CD14-positive monocyte (primary cell): ENCODE measurements around the gene TOR1AIP2. TPM values are rescaled to one million over a fixed set of nuclear protein-coding genes. Genes with fewer than 3 reads are reported as not detected.

Source experiments
- DNase-seq, 3 donors: peaks; one replicate each; pipeline ENCODE4 v3.0.0-alpha.2; 2011 to 2022
- H2AFZ ChIP-seq: 2 replicates; pipeline ENCODE4 v1.6.0; 2012; ENCODE audit warnings: mild to moderate bottlenecking, low read depth, low read length, inconsistent platforms; ENCODE audit not compliant: insufficient read depth, poor library complexity, severe bottlenecking
- H3K27ac ChIP-seq, 2 donors: 1 replicate in 1 of 2; 2 replicates in 1 of 2; pipeline ENCODE4 v1.5.1; 2012 to 2013; ENCODE audit warnings: low read length in 2 of 2, control low read depth in 1 of 2, inconsistent platforms in 1 of 2, low read depth in 1 of 2, mild to moderate bottlenecking in 1 of 2
- H3K27me3 ChIP-seq, 2 donors: one replicate each; pipeline versions ENCODE4 v1.6.0 to v1.6.1; 2011 to 2013; ENCODE audit warnings: low read length in 2 of 2; ENCODE audit not compliant: control insufficient read depth in 2 of 2, insufficient read depth in 2 of 2
- H3K36me3 ChIP-seq, 2 donors: replicated peaks in 1 of 2; 1 replicate in 1 of 2; 2 replicates in 1 of 2; pipeline versions ENCODE4 v1.5.1 to v1.6.1; 2012 to 2013; ENCODE audit warnings: low read length in 2 of 2, control low read depth in 1 of 2, inconsistent platforms in 1 of 2, mild to moderate bottlenecking in 1 of 2; ENCODE audit not compliant: insufficient read depth in 2 of 2, control insufficient read depth in 1 of 2
- H3K4me1 ChIP-seq, 2 donors: 1 replicate in 1 of 2; 2 replicates in 1 of 2; pipeline versions ENCODE4 v1.5.1 to v1.6.1; 2012 to 2013; ENCODE audit warnings: low read length in 2 of 2, control low read depth in 1 of 2, inconsistent platforms in 1 of 2, mild to moderate bottlenecking in 1 of 2, moderate library complexity in 1 of 2; ENCODE audit not compliant: insufficient read depth in 2 of 2, control insufficient read depth in 1 of 2
- H3K4me2 ChIP-seq: replicated peaks from 2 replicates; pipeline ENCODE3; 2012; ENCODE audit warnings: low read length, moderate library complexity, mild to moderate bottlenecking; ENCODE audit not compliant: poor library complexity, severe bottlenecking; ENCODE audit errors: extremely low read depth
- H3K4me3 ChIP-seq, 3 experiments: fragments of 200-600 bp in 1 of 3; sonication (generic) in 1 of 3; replicated peaks in 1 of 3; 1 replicate in 2 of 3; 2 replicates in 1 of 3; pipeline ENCODE4 v1.5.1; 2011 to 2013; ENCODE audit warnings: low read length in 3 of 3, mild to moderate bottlenecking in 3 of 3, control low read depth in 2 of 3, low read depth in 2 of 3, inconsistent platforms in 1 of 3, moderate library complexity in 1 of 3
- H3K79me2 ChIP-seq: 2 replicates; pipeline ENCODE4 v1.6.0; 2012; ENCODE audit warnings: mild to moderate bottlenecking, control low read depth, inconsistent platforms, low read length, moderate library complexity; ENCODE audit not compliant: insufficient read depth
- H3K9ac ChIP-seq: 2 replicates; pipeline ENCODE4 v1.6.0; 2017; ENCODE audit warnings: low read length, mild to moderate bottlenecking; ENCODE audit not compliant: insufficient read depth, poor library complexity, severe bottlenecking
- H3K9me3 ChIP-seq, 2 donors: replicated peaks in 1 of 2; 1 replicate in 1 of 2; 2 replicates in 1 of 2; pipeline versions ENCODE4 v1.5.1 to v1.6.1; 2012 to 2013; ENCODE audit warnings: low read length in 2 of 2, control low read depth in 1 of 2; ENCODE audit not compliant: control insufficient read depth in 1 of 2, insufficient read depth in 1 of 2
- H4K20me1 ChIP-seq: 2 replicates; pipeline ENCODE4 v1.6.0; 2012; ENCODE audit warnings: mild to moderate bottlenecking, low read length, control low read depth, moderate library complexity; ENCODE audit not compliant: insufficient read depth
- H3K27ac Mint-ChIP-seq, 7 donors: one replicate each; pipeline ENCODE4 v1.8.0; 2020; ENCODE audit warnings: mild to moderate bottlenecking in 7 of 7, mixed read lengths in 7 of 7, moderate library complexity in 6 of 7, inconsistent platforms in 2 of 7
- H3K27me3 Mint-ChIP-seq, 3 donors: one replicate each; pipeline ENCODE4 v1.8.0; 2021 to 2022; ENCODE audit warnings: low read depth in 3 of 3, mild to moderate bottlenecking in 3 of 3, mixed read lengths in 3 of 3, moderate library complexity in 3 of 3, inconsistent platforms in 1 of 3
- H3K36me3 Mint-ChIP-seq, 2 donors: one replicate each; pipeline ENCODE4 v1.8.0; 2020; ENCODE audit warnings: mixed read lengths in 2 of 2, inconsistent platforms in 1 of 2, mild to moderate bottlenecking in 1 of 2
- H3K4me1 Mint-ChIP-seq: one replicate; pipeline ENCODE4 v1.8.0; 2020; ENCODE audit warnings: mild to moderate bottlenecking, mixed read lengths
- H3K4me3 Mint-ChIP-seq, 2 donors: one replicate each; pipeline ENCODE4 v1.8.0; 2020; ENCODE audit warnings: mild to moderate bottlenecking in 2 of 2, mixed read lengths in 2 of 2, moderate library complexity in 1 of 2
- H3K9me3 Mint-ChIP-seq, 7 donors: one replicate each; pipeline ENCODE4 v1.8.0; 2020 to 2022; ENCODE audit warnings: mixed read lengths in 7 of 7, mild to moderate bottlenecking in 6 of 7, moderate library complexity in 6 of 7, inconsistent platforms in 2 of 7
- WGBS: methylation state at CpG from one replicate; pipeline ENCODE4 v1.1.5; 2013; ENCODE audit warnings: missing lambda C conversion rate; ENCODE audit not compliant: insufficient coverage; 5-methylcytosine and 5-hydroxymethylcytosine counted together
- intact Hi-C, 2 donors: fragments of 100-400 bp; cut with micrococcal nuclease; formaldehyde crosslinking; loops; one replicate each; pipeline versions ENCODE4 v1.15.0 to v1.15.1; 2023
- polyA plus RNA-seq, 3 donors: library from polyadenylated mRNA; depleted of rRNA in 1 of 3; unstranded in 2 of 3; stranded (reverse) in 1 of 3; fragments of 300-500 nt in 2 of 3; fragments of >200 nt in 1 of 3; fragmentation: Illumina TruSeq in 2 of 3; gene quantifications; 1 replicate in 2 of 3; 2 replicates in 1 of 3; pipeline ENCODE4 v1.2.3, GENCODE V29; 2012 to 2021
- TF ChIP-seq, protein P1 (sequence below): fragments of 200-600 bp; IDR thresholded peaks from one replicate; pipeline ENCODE4 v1.8.0; 2022; ENCODE audit warnings: antibody characterized with exemption, mild to moderate bottlenecking

Gene TOR1AIP2
- polyA plus RNA-seq, 3 donors: 9.9 to 21.5 (median 20.5) TPM

DNA sequence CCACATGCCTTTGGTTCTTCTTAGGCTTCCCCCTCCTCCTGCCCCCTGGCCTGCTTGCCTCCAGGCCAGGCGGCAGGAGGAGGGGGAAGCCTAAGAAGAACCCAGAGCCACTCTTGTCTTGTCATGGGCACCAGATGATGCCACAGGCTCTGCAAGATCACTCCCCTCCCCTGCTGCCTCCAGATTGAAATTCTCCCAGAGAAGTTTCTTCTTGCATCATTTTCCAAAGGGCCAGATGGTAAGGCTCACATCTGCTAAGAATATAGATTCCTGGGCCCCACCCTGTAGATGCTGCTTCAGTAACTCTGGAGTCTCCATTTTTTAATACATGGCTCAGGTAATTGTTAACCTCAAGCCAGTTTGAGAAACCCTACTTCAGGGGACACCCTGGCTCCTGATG, 73.7 kb downstream of the TOR1AIP2 start:
- no peak overlapping the region for H2AFZ ChIP-seq
- H3K27ac Mint-ChIP-seq: no peak overlapping the region
- H3K4me3 Mint-ChIP-seq: no peak overlapping the region
- no peak for DNase-seq
- H3K4me3 ChIP-seq: no peak overlapping the region
- H3K9ac ChIP-seq: no peak overlapping the region
- H3K4me1 ChIP-seq: no peaks in the 10 kb centered on the region
- H3K36me3 Mint-ChIP-seq: no peaks in the 10 kb centered on the region
- H3K4me2 ChIP-seq: no peak overlapping the region
- H3K9me3 ChIP-seq: no peaks in the 10 kb centered on the region
- no peaks in the 10 kb centered on the region for H4K20me1 ChIP-seq
- H3K27ac ChIP-seq: no peak overlapping the region
- H3K4me1 Mint-ChIP-seq: no peaks in the 10 kb centered on the region
- no peaks in the 10 kb centered on the region for H3K27me3 ChIP-seq
- no peaks in the 10 kb centered on the region for H3K79me2 ChIP-seq
- H3K36me3 ChIP-seq: no peaks in the 10 kb centered on the region
- TF ChIP-seq, protein P1, sequence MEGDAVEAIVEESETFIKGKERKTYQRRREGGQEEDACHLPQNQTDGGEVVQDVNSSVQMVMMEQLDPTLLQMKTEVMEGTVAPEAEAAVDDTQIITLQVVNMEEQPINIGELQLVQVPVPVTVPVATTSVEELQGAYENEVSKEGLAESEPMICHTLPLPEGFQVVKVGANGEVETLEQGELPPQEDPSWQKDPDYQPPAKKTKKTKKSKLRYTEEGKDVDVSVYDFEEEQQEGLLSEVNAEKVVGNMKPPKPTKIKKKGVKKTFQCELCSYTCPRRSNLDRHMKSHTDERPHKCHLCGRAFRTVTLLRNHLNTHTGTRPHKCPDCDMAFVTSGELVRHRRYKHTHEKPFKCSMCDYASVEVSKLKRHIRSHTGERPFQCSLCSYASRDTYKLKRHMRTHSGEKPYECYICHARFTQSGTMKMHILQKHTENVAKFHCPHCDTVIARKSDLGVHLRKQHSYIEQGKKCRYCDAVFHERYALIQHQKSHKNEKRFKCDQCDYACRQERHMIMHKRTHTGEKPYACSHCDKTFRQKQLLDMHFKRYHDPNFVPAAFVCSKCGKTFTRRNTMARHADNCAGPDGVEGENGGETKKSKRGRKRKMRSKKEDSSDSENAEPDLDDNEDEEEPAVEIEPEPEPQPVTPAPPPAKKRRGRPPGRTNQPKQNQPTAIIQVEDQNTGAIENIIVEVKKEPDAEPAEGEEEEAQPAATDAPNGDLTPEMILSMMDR: no peak
- 100% methylated on average over 1 of the region's 1 CpG for WGBS
- intact Hi-C loops: no loop called here
- peaks cover 1 to 3% (median 2%) of the 10 kb centered on the region in 3 donors for H3K27me3 Mint-ChIP-seq
- no peaks in the 10 kb centered on the region for H3K9me3 Mint-ChIP-seq

DNA sequence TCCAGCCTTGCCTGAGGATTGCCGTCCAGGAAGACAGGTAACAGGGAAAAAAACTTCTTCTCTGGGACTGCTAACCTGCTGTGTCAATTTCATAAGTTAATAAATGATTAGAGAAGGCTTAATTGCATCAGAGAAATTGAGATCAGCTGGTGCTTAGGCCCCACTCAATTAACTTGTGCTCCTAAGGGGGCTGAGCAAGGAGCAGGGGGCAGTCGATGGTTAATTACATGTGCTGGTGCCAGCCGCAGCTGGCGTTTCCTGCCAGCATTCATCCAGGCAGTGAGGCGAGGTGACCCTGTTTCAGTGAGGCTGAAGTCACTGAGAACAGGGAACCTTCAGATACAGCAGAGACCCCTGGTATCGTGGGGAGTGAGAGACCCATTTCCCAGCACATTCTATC, 74.5 kb downstream of the TOR1AIP2 start:
- H3K27ac ChIP-seq: no peak overlapping the region
- Mint-ChIP-seq H3K27me3 (peaks cover 1 to 3% (median 2%) of the 10 kb centered on the region in 3 donors), H3K27ac (no peak overlapping the region), H3K4me3 (no peak overlapping the region), H3K36me3 (no peaks in the 10 kb centered on the region), H3K4me1 (no peaks in the 10 kb centered on the region), H3K9me3 (no peaks in the 10 kb centered on the region)
- intact Hi-C loops: no loop called here
- WGBS: 66% methylated on average over 3 of the region's 6 CpGs
- H3K4me1 ChIP-seq: no peaks in the 10 kb centered on the region
- TF ChIP-seq, protein P1: no peak
- no peaks in the 10 kb centered on the region for H3K27me3 ChIP-seq
- H3K4me3 ChIP-seq: no peak overlapping the region
- no peaks in the 10 kb centered on the region for H3K79me2 ChIP-seq
- H3K36me3 ChIP-seq: no peaks in the 10 kb centered on the region
- H3K9ac ChIP-seq: no peak overlapping the region
- no peak overlapping the region for H2AFZ ChIP-seq
- no peaks in the 10 kb centered on the region for H3K9me3 ChIP-seq
- H3K4me2 ChIP-seq: no peak overlapping the region
- H4K20me1 ChIP-seq: no peaks in the 10 kb centered on the region
- DNase-seq: no peak
